ENCODE results near the gene SLC25A26. TPM values are rescaled to one million over a fixed set of nuclear protein-coding genes. Genes with fewer than 3 reads are reported as not detected.

The SLC25A26 gene
- total and polyA plus RNA-seq, 9 donors, result 17.3 to 32.3 (median 22.6) TPM

- H3K4me3 ChIP-seq, result no peak overlapping the region
- no peak overlapping the region for H3K27ac ChIP-seq
- no peaks in the 10 kb centered on the region for H3K4me1 ChIP-seq (ENCODE audit: insufficient read depth)
- no peaks in the 10 kb centered on the region for H3K27me3 ChIP-seq
- no peaks in the 10 kb centered on the region for H3K9me3 ChIP-seq
- intact Hi-C loops (cut with DNase I), result no loop called here
- TF ChIP-seq CTCF (IDR thresholded peaks at IDR 0.05), result no peak
- TF ChIP-seq EP300 (IDR thresholded peaks at IDR 0.05), result no peak
- no peak for TF ChIP-seq POLR2A (IDR thresholded peaks at IDR 0.05)
- no peaks in the 10 kb centered on the region for H3K36me3 ChIP-seq
- WGBS, 3 donors, result 59 to 66% (median 61%) methylated on average over 7 of the region's 7 CpGs
- no peak for DNase-seq
Measured at GRCh38 chr3:66381626-66382025, 160.8 kb downstream of the SLC25A26 start.

- H3K36me3 ChIP-seq, result no peaks in the 10 kb centered on the region
- 94 to 98% (median 97%) methylated on average over 10 of the region's 10 CpGs for WGBS, 3 donors
- no peak for DNase-seq
- H3K4me1 ChIP-seq (ENCODE audit: insufficient read depth), result no peaks in the 10 kb centered on the region
- TF ChIP-seq POLR2A (IDR thresholded peaks at IDR 0.05), result no peak
- intact Hi-C loops (cut with DNase I), result no loop called here
- no peak overlapping the region for H3K27ac ChIP-seq
- H3K27me3 ChIP-seq, result no peaks in the 10 kb centered on the region
- no peaks in the 10 kb centered on the region for H3K9me3 ChIP-seq
- H3K4me3 ChIP-seq, result no peak overlapping the region
Measured at GRCh38 chr3:66382142-66382541, 161.3 kb downstream of the SLC25A26 start.

DNA sequence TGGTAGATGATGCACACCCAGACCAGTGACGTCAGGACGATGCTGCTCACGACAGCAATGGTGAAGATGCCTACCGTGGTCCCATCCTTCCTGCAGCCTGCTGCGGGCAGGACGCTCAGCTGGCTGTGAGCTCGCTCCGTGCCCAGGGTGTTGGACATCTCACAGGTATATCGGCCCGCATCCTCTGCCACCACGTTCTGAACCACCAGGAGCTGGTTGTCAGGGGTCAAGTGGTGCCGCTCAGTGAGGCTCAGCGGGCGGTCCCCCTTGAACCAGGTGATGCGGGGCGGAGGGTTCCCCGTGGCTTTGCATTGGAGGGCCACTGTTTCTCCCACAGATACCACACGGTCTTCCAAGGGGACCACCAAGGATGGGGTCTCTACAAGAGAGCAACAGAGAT is 162.2 kb downstream of the SLC25A26 start:
- H3K4me1 ChIP-seq (ENCODE audit: insufficient read depth), result no peaks in the 10 kb centered on the region
- no peak for TF ChIP-seq CTCF (IDR thresholded peaks at IDR 0.05)
- no peak for TF ChIP-seq EP300 (IDR thresholded peaks at IDR 0.05)
- TF ChIP-seq POLR2A (IDR thresholded peaks at IDR 0.05), result no peak
- 95 to 97% (median 95%) methylated on average over 18 of the region's 18 CpGs for WGBS, 3 donors
- no peak for DNase-seq
- no peaks in the 10 kb centered on the region for H3K36me3 ChIP-seq
- H3K4me3 ChIP-seq, result no peak overlapping the region
- H3K27ac ChIP-seq, result no peak overlapping the region
- intact Hi-C loops (cut with DNase I), result no loop called here
- H3K27me3 ChIP-seq, result no peaks in the 10 kb centered on the region
- no peaks in the 10 kb centered on the region for H3K9me3 ChIP-seq

DNA sequence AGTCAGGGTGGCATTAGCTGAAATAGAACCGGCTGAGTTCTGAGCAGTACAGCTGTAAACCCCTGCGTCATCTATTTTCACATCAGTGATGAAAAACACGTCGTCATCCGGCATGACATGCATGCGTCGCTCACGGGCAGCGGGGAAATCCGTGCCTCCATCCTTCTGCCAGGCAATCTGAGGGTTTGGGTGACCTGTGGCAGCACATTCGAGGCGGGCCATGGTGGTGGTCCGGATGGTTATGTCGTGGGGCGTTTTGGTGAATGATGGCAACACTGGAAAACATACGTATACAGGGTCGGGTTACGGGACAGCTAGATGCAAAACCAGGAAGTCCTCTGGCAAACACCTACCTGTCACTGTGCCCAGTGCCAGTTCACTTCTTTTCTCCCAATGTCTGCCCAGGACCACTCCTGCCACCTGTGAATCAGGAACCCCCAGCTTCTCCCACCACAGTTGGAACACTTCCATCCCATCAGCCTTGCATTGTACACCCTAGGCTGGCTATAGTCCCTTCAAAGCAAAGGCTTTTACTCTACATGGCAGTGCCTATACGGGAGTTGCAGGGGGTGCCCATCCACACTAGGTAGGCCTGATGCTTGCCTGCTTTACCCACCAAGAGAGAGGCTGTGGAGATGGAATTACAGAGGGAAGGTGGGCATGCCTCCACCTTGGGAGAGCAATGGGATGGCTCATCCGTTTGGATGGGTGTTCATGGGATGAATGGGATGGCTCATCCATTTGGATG is 163.4 kb downstream of the SLC25A26 start:
- TF ChIP-seq EP300 (IDR thresholded peaks at IDR 0.05) (no peak), CTCF (IDR thresholded peaks at IDR 0.05) (no peak), POLR2A (IDR thresholded peaks at IDR 0.05) (no peak)
- no peak overlapping the region for H3K4me3 ChIP-seq
- H3K27me3 ChIP-seq, result no peaks in the 10 kb centered on the region
- H3K36me3 ChIP-seq, result no peaks in the 10 kb centered on the region
- no peaks in the 10 kb centered on the region for H3K9me3 ChIP-seq
- intact Hi-C loops (cut with DNase I), result no loop called here
- no peak overlapping the region for H3K27ac ChIP-seq
- DNase-seq, result no peak
- H3K4me1 ChIP-seq (ENCODE audit: insufficient read depth), result no peaks in the 10 kb centered on the region
- WGBS, 3 donors, result 92 to 96% (median 95%) methylated on average over 20 of the region's 20 CpGs

- H3K4me3 ChIP-seq, result no peak overlapping the region
- TF ChIP-seq POLR2A (IDR thresholded peaks at IDR 0.05) (no peak), CTCF (IDR thresholded peaks at IDR 0.05) (no peak), EP300 (IDR thresholded peaks at IDR 0.05) (no peak)
- H3K27ac ChIP-seq, result no peak overlapping the region
- DNase-seq, result no peak
- H3K9me3 ChIP-seq, result no peaks in the 10 kb centered on the region
- no peaks in the 10 kb centered on the region for H3K27me3 ChIP-seq
- H3K36me3 ChIP-seq, result no peaks in the 10 kb centered on the region
- intact Hi-C loops (cut with DNase I), result no loop called here
- no peaks in the 10 kb centered on the region for H3K4me1 ChIP-seq (ENCODE audit: insufficient read depth)
Measured at GRCh38 chr3:66385066-66385465, 164.3 kb downstream of the SLC25A26 start.
